Breast epithelium (tissue), 4 donors: Measurements from ENCODE around the gene FANCC. TPM values are rescaled to one million over a fixed set of nuclear protein-coding genes. Genes with fewer than 3 reads are reported as not detected.

Experiments used
- DNase-seq, 2 donors: peaks; one replicate each; pipeline ENCODE4 v3.0.0-alpha.2; 2019; ENCODE audit warnings: low spot score in 2 of 2
- H3K27ac ChIP-seq, 2 donors: fragments of 200-600 bp; sonication (generic) in 1 of 2; one replicate each; pipeline ENCODE4 v1.5.1; 2016 to 2019; ENCODE audit warnings: mild to moderate bottlenecking in 1 of 2
- H3K27me3 ChIP-seq, 2 donors: fragments of 200-600 bp; sonication (generic) in 1 of 2; one replicate each; pipeline versions ENCODE4 v1.5.1 to v1.6.0; 2017 to 2019; ENCODE audit warnings: control low read depth in 1 of 2, mild to moderate bottlenecking in 1 of 2
- H3K36me3 ChIP-seq: fragments of 200-600 bp; one replicate; pipeline ENCODE4 v1.5.1; 2019
- H3K4me1 ChIP-seq, 2 donors: fragments of 200-600 bp; sonication (generic); one replicate each; pipeline ENCODE4 v1.5.1; 2016 to 2019; ENCODE audit warnings: control low read depth in 1 of 2
- H3K4me3 ChIP-seq, 3 donors: fragments of 200-600 bp; sonication (generic); 1 replicate in 2 of 3; 2 replicates in 1 of 3; pipeline ENCODE4 v1.5.1; 2016 to 2019; ENCODE audit warnings: mild to moderate bottlenecking in 3 of 3, moderate library complexity in 2 of 3
- H3K9me3 ChIP-seq, 2 donors: fragments of 200-600 bp; sonication (generic) in 1 of 2; one replicate each; pipeline ENCODE4 v1.5.1; 2016 to 2019; ENCODE audit warnings: control low read depth in 1 of 2
- CTCF ChIP-seq, 3 donors: fragments of 450-650 bp; IDR thresholded peaks; one replicate each; pipeline ENCODE4 v1.5.1; 2016 to 2017; ENCODE audit warnings: antibody characterized with exemption in 3 of 3, mild to moderate bottlenecking in 3 of 3, moderate library complexity in 3 of 3
- POLR2A ChIP-seq: fragments of 450-650 bp; IDR thresholded peaks from one replicate; pipeline ENCODE4 v1.6.1; 2016; ENCODE audit warnings: antibody characterized with exemption, mild to moderate bottlenecking, moderate library complexity
- POLR2AphosphoS5 ChIP-seq, 3 donors: sonication (generic); formaldehyde crosslinking; IDR thresholded peaks; one replicate each; pipeline ENCODE4 v1.6.1; 2017; ENCODE audit warnings: antibody characterized with exemption in 3 of 3
- intact Hi-C: fragments of 100-400 bp; cut with DNase I; formaldehyde crosslinking; loops from one replicate; pipeline ENCODE4 v1.15.1; 2023; ENCODE audit warnings: low total_unique reads
- total RNA-seq, 3 donors: library from RNA; depleted of rRNA; stranded (reverse); fragments of >200 nt; gene quantifications; one replicate each; pipeline ENCODE4 v1.1.0, GENCODE V29; 2016

The FANCC gene
- total RNA-seq, 3 donors from 2014 or later, result 4.2 to 11.4 (median 9.2) TPM

- Histone ChIP-seq H3K27ac (no peak overlapping the region), H3K36me3 (no peaks in the 10 kb centered on the region), H3K27me3 (no peaks in the 10 kb centered on the region), H3K4me3 (no peak overlapping the region), H3K4me1 (no peaks in the 10 kb centered on the region), H3K9me3 (no peaks in the 10 kb centered on the region)
- no peak for DNase-seq
- no peak for TF ChIP-seq POLR2A
- TF ChIP-seq POLR2AphosphoS5 (IDR thresholded peaks at IDR 0.05), result no peak
- no peak for TF ChIP-seq CTCF (IDR thresholded peaks at IDR 0.05)
- intact Hi-C loops, result no loop called here
Measured at GRCh38 chr9:95360866-95361265, 43.4 kb upstream of the FANCC start.

DNA sequence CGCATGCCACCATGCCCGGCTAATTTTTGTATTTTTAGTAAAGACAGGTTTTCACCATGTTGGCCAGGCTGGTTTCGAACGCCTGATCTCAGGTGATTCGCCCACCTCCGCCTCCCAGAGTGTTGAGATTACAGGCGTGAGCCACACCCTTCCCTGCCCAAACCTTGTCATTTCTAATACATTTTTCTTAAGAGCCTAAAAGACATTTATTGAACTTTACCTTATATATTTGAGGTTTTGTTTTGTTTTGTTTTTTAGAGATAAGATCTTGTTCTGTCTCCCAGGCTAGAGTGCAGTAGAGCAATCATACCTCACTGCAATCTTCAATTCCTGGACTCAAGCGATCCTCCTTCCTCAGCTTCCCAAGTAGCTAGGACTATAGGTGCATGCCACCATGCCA, 39.8 kb upstream of the FANCC start:
- Histone ChIP-seq H3K27me3 (no peaks in the 10 kb centered on the region), H3K4me3 (no peak overlapping the region), H3K27ac (no peak overlapping the region), H3K36me3 (no peaks in the 10 kb centered on the region), H3K4me1 (no peaks in the 10 kb centered on the region), H3K9me3 (no peaks in the 10 kb centered on the region)
- DNase-seq, result no peak
- no peak for TF ChIP-seq POLR2A
- intact Hi-C loops, result no loop called here

GRCh38 chr9:95355500-95355899, 38.0 kb upstream of the FANCC start:
- H3K4me3 ChIP-seq, result no peak overlapping the region
- intact Hi-C loops, result no loop called here
- H3K36me3 ChIP-seq, result no peaks in the 10 kb centered on the region
- no peak overlapping the region for H3K27ac ChIP-seq
- H3K4me1 ChIP-seq, result no peaks in the 10 kb centered on the region
- no peak for TF ChIP-seq CTCF (IDR thresholded peaks at IDR 0.05)
- no peak for TF ChIP-seq POLR2A
- TF ChIP-seq POLR2AphosphoS5 (IDR thresholded peaks at IDR 0.05), result no peak
- H3K9me3 ChIP-seq, result no peaks in the 10 kb centered on the region
- H3K27me3 ChIP-seq, result peaks cover 0 to 3% of the 10 kb centered on the region in 2 donors
- DNase-seq, result no peak

GRCh38 chr9:95351051-95351450, 33.5 kb upstream of the FANCC start:
- intact Hi-C loops, result no loop called here
- Histone ChIP-seq H3K27ac (no peak overlapping the region), H3K9me3 (no peaks in the 10 kb centered on the region), H3K4me1 (no peaks in the 10 kb centered on the region), H3K36me3 (no peaks in the 10 kb centered on the region), H3K27me3 (peaks cover 6 to 25% of the 10 kb centered on the region in 2 donors), H3K4me3 (no peak overlapping the region)
- TF ChIP-seq POLR2AphosphoS5 (IDR thresholded peaks at IDR 0.05), result no peak
- TF ChIP-seq CTCF (IDR thresholded peaks at IDR 0.05), result no peak
- no peak for DNase-seq

GRCh38 chr9:95350266-95350665, 32.8 kb upstream of the FANCC start:
- no peak for DNase-seq
- no peak overlapping the region for H3K27ac ChIP-seq
- no peaks in the 10 kb centered on the region for H3K4me1 ChIP-seq
- H3K4me3 ChIP-seq, result no peak overlapping the region
- H3K36me3 ChIP-seq, result no peaks in the 10 kb centered on the region
- H3K9me3 ChIP-seq, result no peaks in the 10 kb centered on the region
- no peak for TF ChIP-seq CTCF (IDR thresholded peaks at IDR 0.05)
- no peak for TF ChIP-seq POLR2A
- TF ChIP-seq POLR2AphosphoS5 (IDR thresholded peaks at IDR 0.05), result no peak
- H3K27me3 ChIP-seq, result peaks cover 6 to 25% of the 10 kb centered on the region in 2 donors
- intact Hi-C loops, result no loop called here
